Measurements from ENCODE around the gene FAM131A. TPM values are rescaled to one million over a fixed set of nuclear protein-coding genes. Genes with fewer than 3 reads are reported as not detected.
"Not testable (repeated sequence)": the region's sequence is repeated elsewhere in the genome, so short reads cannot be mapped to it uniquely, and the experiment has no call there.

Gene FAM131A
- total RNA-seq, 4 donors from 2014 or later, result 7.4 to 20.2 (median 10.4) TPM

GRCh38 chr3:184337981-184338380 is 581 bp downstream of the FAM131A start:
- peak overlapping the region; percentile 93 to 99 (median 98) for H3K27ac ChIP-seq
- H3K4me1 ChIP-seq, result peaks cover 41 to 97% (median 44%) of the 10 kb centered on the region in 3 donors
- 53 to 58% methylated on average over 6 of the region's 7 CpGs for WGBS, 2 donors
- no peak for DNase-seq
- H3K27me3 ChIP-seq, result no peaks in the 10 kb centered on the region
- peak overlapping the region in 2 of 4 donors; percentile 31 to 52 for H3K4me3 ChIP-seq
- H3K36me3 ChIP-seq, result peaks cover 9 to 41% (median 20%) of the 10 kb centered on the region in 3 donors
- intact Hi-C loops (cut with DNase I), result no loop called here
- no peaks in the 10 kb centered on the region for H3K9me3 ChIP-seq
- TF ChIP-seq POLR2A (IDR thresholded peaks at IDR 0.05), result no peak
- TF ChIP-seq, protein P1, sequence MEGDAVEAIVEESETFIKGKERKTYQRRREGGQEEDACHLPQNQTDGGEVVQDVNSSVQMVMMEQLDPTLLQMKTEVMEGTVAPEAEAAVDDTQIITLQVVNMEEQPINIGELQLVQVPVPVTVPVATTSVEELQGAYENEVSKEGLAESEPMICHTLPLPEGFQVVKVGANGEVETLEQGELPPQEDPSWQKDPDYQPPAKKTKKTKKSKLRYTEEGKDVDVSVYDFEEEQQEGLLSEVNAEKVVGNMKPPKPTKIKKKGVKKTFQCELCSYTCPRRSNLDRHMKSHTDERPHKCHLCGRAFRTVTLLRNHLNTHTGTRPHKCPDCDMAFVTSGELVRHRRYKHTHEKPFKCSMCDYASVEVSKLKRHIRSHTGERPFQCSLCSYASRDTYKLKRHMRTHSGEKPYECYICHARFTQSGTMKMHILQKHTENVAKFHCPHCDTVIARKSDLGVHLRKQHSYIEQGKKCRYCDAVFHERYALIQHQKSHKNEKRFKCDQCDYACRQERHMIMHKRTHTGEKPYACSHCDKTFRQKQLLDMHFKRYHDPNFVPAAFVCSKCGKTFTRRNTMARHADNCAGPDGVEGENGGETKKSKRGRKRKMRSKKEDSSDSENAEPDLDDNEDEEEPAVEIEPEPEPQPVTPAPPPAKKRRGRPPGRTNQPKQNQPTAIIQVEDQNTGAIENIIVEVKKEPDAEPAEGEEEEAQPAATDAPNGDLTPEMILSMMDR (IDR thresholded peaks at IDR 0.05), result no peak

DNA sequence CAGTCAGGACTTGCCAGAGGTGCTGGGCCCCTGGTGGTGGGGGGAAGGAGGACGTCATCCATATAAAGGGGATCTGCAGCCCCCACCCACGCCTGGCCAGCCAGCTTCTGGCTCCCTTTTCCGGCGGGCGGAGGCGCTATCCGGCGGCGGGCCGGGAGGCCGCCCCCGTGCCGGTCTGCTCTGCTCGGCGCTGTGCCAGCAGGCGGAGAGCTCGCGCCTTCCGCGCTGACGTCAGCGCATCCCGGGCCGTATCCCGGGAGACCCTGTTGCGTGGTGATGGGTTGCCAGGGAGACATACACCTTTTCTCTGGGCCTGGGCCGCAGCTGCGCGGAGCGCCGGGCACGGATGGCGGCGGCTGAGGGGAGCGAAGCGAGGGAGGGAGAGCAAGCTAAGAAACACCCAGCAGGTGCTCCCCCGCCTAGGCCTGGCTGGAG is 1.1 kb downstream of the FAM131A start:
- intact Hi-C loops (cut with DNase I), result no loop called here
- no peak for DNase-seq
- peaks cover 44 to 97% (median 47%) of the 10 kb centered on the region in 3 donors for H3K4me1 ChIP-seq
- peak overlapping the region in 3 of 4 donors; percentile 28 to 52 (median 31) for H3K4me3 ChIP-seq
- peak overlapping the region; percentile 93 to 99 (median 98) for H3K27ac ChIP-seq
- H3K9me3 ChIP-seq, result no peaks in the 10 kb centered on the region
- no CpG with 5 or more reads among the region's 37 CpGs for WGBS, 2 donors
- TF ChIP-seq, protein P1 (IDR thresholded peaks at IDR 0.05), result peak in 1 of 6 experiments; percentile 20
- TF ChIP-seq POLR2A (IDR thresholded peaks at IDR 0.05), result no peak
- peaks cover 6 to 41% (median 18%) of the 10 kb centered on the region in 3 donors for H3K36me3 ChIP-seq
- no peaks in the 10 kb centered on the region for H3K27me3 ChIP-seq

- H3K27me3 ChIP-seq, result no peaks in the 10 kb centered on the region
- peaks cover 44 to 97% (median 47%) of the 10 kb centered on the region in 3 donors for H3K4me1 ChIP-seq
- DNase-seq, result no peak
- intact Hi-C loops (cut with DNase I), result no loop called here
- peak overlapping the region; percentile 93 to 99 (median 98) for H3K27ac ChIP-seq
- 27 to 34% methylated on average over 5 to 8 of the region's 8 CpGs for WGBS, 2 donors
- H3K9me3 ChIP-seq, result no peaks in the 10 kb centered on the region
- H3K4me3 ChIP-seq, result peak overlapping the region in 3 of 4 donors; percentile 28 to 52 (median 31)
- TF ChIP-seq, protein P1 (IDR thresholded peaks at IDR 0.05), result no peak
- TF ChIP-seq POLR2A (IDR thresholded peaks at IDR 0.05), result no peak
- peaks cover 6 to 39% (median 13%) of the 10 kb centered on the region in 3 donors for H3K36me3 ChIP-seq
Measured at GRCh38 chr3:184339001-184339400, 1.6 kb downstream of the FAM131A start.

DNA sequence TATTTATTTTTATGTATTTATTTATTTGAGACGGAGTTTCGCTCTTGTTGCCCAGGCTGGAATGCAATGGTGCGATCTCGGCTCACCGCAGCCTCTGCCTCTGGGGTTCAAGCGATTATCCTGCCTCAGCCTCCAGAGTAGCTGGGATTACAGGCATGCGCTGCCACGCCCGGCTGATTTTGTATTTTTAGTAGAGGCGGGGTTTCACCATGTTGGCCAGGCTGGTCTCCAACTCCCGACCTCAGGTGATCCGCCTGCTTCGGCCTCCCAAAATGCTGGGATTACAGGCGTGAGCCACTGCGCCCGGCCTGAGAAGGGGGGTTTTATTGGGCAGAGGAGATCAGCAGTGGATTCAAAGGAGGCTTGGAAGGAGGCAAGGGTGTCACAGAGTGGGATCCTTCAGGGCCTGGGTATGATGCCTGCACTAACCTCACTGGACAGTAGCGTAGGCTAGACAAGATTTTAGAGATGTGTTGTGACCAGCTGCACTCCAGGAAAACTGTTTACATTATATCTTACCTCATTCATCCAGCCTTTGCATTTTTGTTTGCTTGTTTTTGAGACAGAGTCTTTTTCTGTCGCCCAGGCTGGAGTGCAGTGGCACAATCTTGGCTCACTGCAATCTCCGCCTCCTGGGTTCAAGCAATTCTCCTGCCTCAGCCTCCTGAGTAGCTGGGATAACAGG is 2.2 kb downstream of the FAM131A start:
- H3K4me1 ChIP-seq, result peaks cover 44 to 97% (median 47%) of the 10 kb centered on the region in 3 donors
- peak overlapping the region in 1 of 4 donors; percentile 28 for H3K4me3 ChIP-seq
- DNase-seq; H3K9me3 ChIP-seq; H3K27me3 ChIP-seq; intact Hi-C loops (cut with DNase I): not testable (repeated sequence)
- H3K27ac ChIP-seq, result peak overlapping the region in 3 of 4 donors; percentile 96 to 99 (median 99)
- WGBS, 2 donors, result 36 to 58% methylated on average over 13 to 16 of the region's 19 CpGs
- H3K36me3 ChIP-seq, result peaks cover 10 to 39% (median 11%) of the 10 kb centered on the region in 3 donors

GRCh38 chr3:184341925-184342324 is 4.5 kb downstream of the FAM131A start:
- H3K36me3 ChIP-seq, result peaks cover 4 to 46% (median 5%) of the 10 kb centered on the region in 3 donors
- DNase-seq, result no peak

More at GRCh38 chr3:184341925-184342324, 4.5 kb downstream of the FAM131A start:
- no peaks in the 10 kb centered on the region for H3K9me3 ChIP-seq
- 50 to 61% methylated on average over 6 to 7 of the region's 7 CpGs for WGBS, 2 donors
- H3K27me3 ChIP-seq, result no peaks in the 10 kb centered on the region
- H3K4me1 ChIP-seq, result peaks cover 41 to 92% (median 49%) of the 10 kb centered on the region in 3 donors
- H3K27ac ChIP-seq, result peak overlapping the region in 1 of 4 donors; percentile 27
- intact Hi-C loops (cut with DNase I), result no loop called here
- H3K4me3 ChIP-seq, result no peak overlapping the region
- TF ChIP-seq, protein P1 (IDR thresholded peaks at IDR 0.05), result no peak
- no peak for TF ChIP-seq POLR2A (IDR thresholded peaks at IDR 0.05)
